ENCODE results near the gene MAP2K5. TPM values are rescaled to one million over a fixed set of nuclear protein-coding genes. Genes with fewer than 3 reads are reported as not detected.

Gene MAP2K5
- total RNA-seq, 1 donor from 2014 or later: 19.6 TPM

DNA sequence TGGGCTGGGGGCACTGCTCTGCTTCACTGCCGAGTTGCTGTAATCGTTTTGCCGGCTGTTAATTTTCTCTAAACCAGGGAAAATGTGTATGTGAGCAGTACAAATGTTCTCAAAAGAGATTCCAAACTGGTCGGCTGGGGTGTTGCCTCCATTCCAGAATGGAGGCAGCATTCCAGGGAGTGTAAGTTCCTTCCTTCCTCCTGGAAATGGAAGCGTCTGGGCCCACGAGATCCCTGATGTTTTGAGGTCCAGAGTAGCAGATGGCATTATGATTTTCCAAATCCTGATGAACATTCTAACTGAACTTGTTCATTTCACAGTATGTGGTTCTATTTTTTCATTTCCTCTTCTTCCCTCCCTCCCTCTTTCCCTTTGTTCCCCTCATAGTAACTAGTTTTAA, 218.4 kb downstream of the MAP2K5 start:
- peak overlapping the region; percentile 31 for H3K4me3 Mint-ChIP-seq
- peaks cover 44% of the 10 kb centered on the region for H3K4me1 Mint-ChIP-seq
- peaks cover under 1% of the 10 kb centered on the region for H3K9me3 Mint-ChIP-seq
- no peak for TF ChIP-seq CTCF (conservative IDR thresholded peaks at IDR 0.05)
- H3K36me3 Mint-ChIP-seq (ENCODE audit: low read depth): no peaks in the 10 kb centered on the region
- H3K27me3 Mint-ChIP-seq (ENCODE audit: low read depth): no peaks in the 10 kb centered on the region
- DNase-seq (ENCODE audit: low read depth, low spot score): no peak
- no peak overlapping the region for H3K27ac Mint-ChIP-seq (ENCODE audit: unreplicated experiment)

- H3K27ac Mint-ChIP-seq (ENCODE audit: unreplicated experiment): no peak overlapping the region
- H3K4me3 Mint-ChIP-seq: no peak overlapping the region
- no peaks in the 10 kb centered on the region for H3K9me3 Mint-ChIP-seq
- no peak for DNase-seq (ENCODE audit: low read depth, low spot score)
- no peaks in the 10 kb centered on the region for H3K36me3 Mint-ChIP-seq (ENCODE audit: low read depth)
- no peak for TF ChIP-seq CTCF (conservative IDR thresholded peaks at IDR 0.05)
- H3K27me3 Mint-ChIP-seq (ENCODE audit: low read depth): no peaks in the 10 kb centered on the region
- H3K4me1 Mint-ChIP-seq: peaks cover 48% of the 10 kb centered on the region
Measured at GRCh38 chr15:67761343-67761742, 218.8 kb downstream of the MAP2K5 start.

- no peaks in the 10 kb centered on the region for H3K27me3 Mint-ChIP-seq (ENCODE audit: low read depth)
- no peaks in the 10 kb centered on the region for H3K9me3 Mint-ChIP-seq
- H3K36me3 Mint-ChIP-seq (ENCODE audit: low read depth): no peaks in the 10 kb centered on the region
- DNase-seq (ENCODE audit: low read depth, low spot score): no peak
- no peak overlapping the region for H3K4me3 Mint-ChIP-seq
- H3K27ac Mint-ChIP-seq (ENCODE audit: unreplicated experiment): no peak overlapping the region
- H3K4me1 Mint-ChIP-seq: peaks cover 44% of the 10 kb centered on the region
- no peak for TF ChIP-seq CTCF (conservative IDR thresholded peaks at IDR 0.05)
Measured at GRCh38 chr15:67762610-67763368, 220.3 kb downstream of the MAP2K5 start.

DNA sequence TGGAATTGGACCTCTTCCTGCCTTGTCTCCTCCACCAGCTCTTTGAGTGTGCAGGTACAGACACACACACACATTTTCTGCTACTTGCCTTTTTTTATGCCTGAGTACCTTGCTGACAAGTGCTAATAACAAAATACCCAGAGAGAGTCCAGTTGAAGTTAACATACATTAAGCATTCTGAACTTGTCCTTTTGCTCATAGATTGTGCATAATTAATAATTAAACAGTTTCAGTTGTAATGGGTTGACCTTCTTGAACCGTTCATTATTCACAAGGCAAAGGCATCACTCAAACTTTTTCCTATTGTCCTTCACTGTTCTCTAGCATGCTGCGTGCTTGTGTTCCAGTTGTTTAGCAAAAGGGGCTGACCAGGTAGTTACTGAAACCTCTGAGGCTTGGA, 223.2 kb downstream of the MAP2K5 start:
- Mint-ChIP-seq H3K27ac (ENCODE audit: unreplicated experiment) (no peak overlapping the region), H3K27me3 (ENCODE audit: low read depth) (no peaks in the 10 kb centered on the region), H3K9me3 (no peaks in the 10 kb centered on the region), H3K4me3 (no peak overlapping the region), H3K4me1 (peaks cover 32% of the 10 kb centered on the region), H3K36me3 (ENCODE audit: low read depth) (no peaks in the 10 kb centered on the region)
- no peak for TF ChIP-seq CTCF (conservative IDR thresholded peaks at IDR 0.05)
- DNase-seq (ENCODE audit: low read depth, low spot score): no peak

- H3K27ac Mint-ChIP-seq (ENCODE audit: unreplicated experiment): no peak overlapping the region
- H3K4me3 Mint-ChIP-seq: no peak overlapping the region
- peaks cover 21% of the 10 kb centered on the region for H3K4me1 Mint-ChIP-seq
- no peaks in the 10 kb centered on the region for H3K36me3 Mint-ChIP-seq (ENCODE audit: low read depth)
- no peak for DNase-seq (ENCODE audit: low read depth, low spot score)
- TF ChIP-seq CTCF (conservative IDR thresholded peaks at IDR 0.05): no peak
- no peaks in the 10 kb centered on the region for H3K27me3 Mint-ChIP-seq (ENCODE audit: low read depth)
- no peaks in the 10 kb centered on the region for H3K9me3 Mint-ChIP-seq
Measured at GRCh38 chr15:67766968-67767367, 224.5 kb downstream of the MAP2K5 start.

Data from neural crest cell (in vitro differentiated cells).